IMR-90 (cell line): ENCODE data around the gene ANKRD9. TPM values are rescaled to one million over a fixed set of nuclear protein-coding genes. Genes with fewer than 3 reads are reported as not detected.

Experiments
- ATAC-seq: fragments of 200-7000 bp; cut with Tn5 transposase; 2 replicates; pipeline ENCODE4 v1.9.1; 2020; ENCODE audit warnings: low read depth, mild to moderate bottlenecking, moderate library complexity
- BruUV-seq: library from RNA; stranded (reverse); fragments of 400-500 nt; replicated peaks from 2 replicates; lab custom pipeline; 2021; lab: Mats Ljungman, UMichigan
- CTCF ChIA-PET: fragments of 300-600 bp; formaldehyde crosslinking; extraction: SDS; loops from one replicate; lab custom pipeline; 2021; ENCODE audit warnings: antibody characterized with exemption; lab: Yijun Ruan, JAX
- POLR2A ChIA-PET: fragments of 300-600 bp; sonication (Branson Sonifier 250); formaldehyde crosslinking; loops from one replicate; lab custom pipeline; 2022; ENCODE audit warnings: antibody characterized with exemption; ENCODE audit not compliant: unreplicated experiment; lab: Charles Lee
- DNase-seq: peaks from one replicate; pipeline ENCODE4 v3.0.0; 2013
- H2AFZ ChIP-seq: replicated peaks from 2 replicates; pipeline ENCODE3; 2013; ENCODE audit warnings: low read length, mild to moderate bottlenecking; ENCODE audit not compliant: poor library complexity
- H2AK5ac ChIP-seq: 2 replicates; pipeline ENCODE4 v1.6.1; 2013; ENCODE audit warnings: low read depth, low read length, inconsistent platforms
- H2AK9ac ChIP-seq: replicated peaks from 2 replicates; pipeline ENCODE3; 2013; ENCODE audit warnings: mild to moderate bottlenecking, low read depth, low read length, moderate library complexity; ENCODE audit not compliant: poor library complexity
- H2BK120ac ChIP-seq: 2 replicates; pipeline ENCODE4 v1.6.1; 2013; ENCODE audit warnings: low read depth, low read length, inconsistent platforms
- H2BK15ac ChIP-seq: 3 replicates; pipeline ENCODE4 v1.6.1; 2013; ENCODE audit warnings: low read depth, low read length, inconsistent platforms
- H2BK20ac ChIP-seq: 2 replicates; pipeline ENCODE4 v1.6.1; 2013; ENCODE audit warnings: low read depth, mild to moderate bottlenecking, inconsistent platforms, low read length, moderate library complexity
- H2BK5ac ChIP-seq: 2 replicates; pipeline ENCODE4 v1.6.1; 2013; ENCODE audit warnings: mild to moderate bottlenecking, low read depth, low read length, inconsistent platforms; ENCODE audit not compliant: poor library complexity, severe bottlenecking
- H3K14ac ChIP-seq: replicated peaks from 2 replicates; pipeline ENCODE4 v1.6.1; 2013; ENCODE audit warnings: low read depth, low read length, inconsistent platforms
- H3K18ac ChIP-seq: 2 replicates; pipeline ENCODE4 v1.6.1; 2013; ENCODE audit warnings: low read depth, low read length, control low read depth
- H3K23ac ChIP-seq: 2 replicates; pipeline ENCODE4 v1.6.1; 2013; ENCODE audit warnings: low read depth, low read length, inconsistent platforms
- H3K27ac ChIP-seq: 2 replicates; pipeline ENCODE4 v1.5.1; 2013; ENCODE audit warnings: mild to moderate bottlenecking, control low read depth, low read length; ENCODE audit not compliant: insufficient read depth
- H3K27me3 ChIP-seq: 2 replicates; pipeline ENCODE4 v1.6.1; 2013; ENCODE audit warnings: low read length; ENCODE audit not compliant: control insufficient read depth, insufficient read depth
- H3K36me3 ChIP-seq: 2 replicates; pipeline ENCODE4 v1.6.1; 2013; ENCODE audit warnings: low read length, mixed read lengths; ENCODE audit not compliant: control insufficient read depth, insufficient read depth
- H3K4ac ChIP-seq: 2 replicates; pipeline ENCODE4 v1.6.1; 2013; ENCODE audit warnings: low read depth, low read length, inconsistent platforms
- H3K4me1 ChIP-seq: 2 replicates; pipeline ENCODE4 v1.6.1; 2013; ENCODE audit warnings: low read length, mixed read lengths; ENCODE audit not compliant: control insufficient read depth, insufficient read depth
- H3K4me2 ChIP-seq: 2 replicates; pipeline ENCODE4 v1.6.1; 2013; ENCODE audit warnings: low read depth, mild to moderate bottlenecking, control low read depth, low read length, moderate library complexity
- H3K4me3 ChIP-seq: 2 replicates; pipeline ENCODE4 v1.5.1; 2013; ENCODE audit warnings: low read depth, mild to moderate bottlenecking, control low read depth, low read length, moderate library complexity; ENCODE audit not compliant: insufficient read depth
- H3K56ac ChIP-seq: 2 replicates; pipeline ENCODE4 v1.6.1; 2013; ENCODE audit warnings: low read length, inconsistent platforms; ENCODE audit not compliant: insufficient read depth; ENCODE audit errors: extremely low read depth
- H3K79me1 ChIP-seq, 2 experiments: 2 replicates each; pipeline ENCODE4 v1.6.1; 2013; ENCODE audit warnings: low read length in 2 of 2, inconsistent platforms in 1 of 2, low read depth in 1 of 2
- H3K9ac ChIP-seq: 2 replicates; pipeline ENCODE4 v1.6.1; 2013; ENCODE audit warnings: low read depth, low read length, control low read depth
- H3K9me1 ChIP-seq: 2 replicates; pipeline ENCODE4 v1.6.1; 2013; ENCODE audit warnings: low read length, inconsistent platforms; ENCODE audit not compliant: insufficient read depth
- H3K9me3 ChIP-seq: 2 replicates; pipeline ENCODE4 v1.6.1; 2013; ENCODE audit warnings: low read length; ENCODE audit not compliant: control insufficient read depth, insufficient read depth
- H4K20me1 ChIP-seq: 2 replicates; pipeline ENCODE4 v1.6.1; 2013; ENCODE audit warnings: low read length, inconsistent platforms; ENCODE audit not compliant: insufficient read depth
- H4K5ac ChIP-seq: 2 replicates; pipeline ENCODE4 v1.6.1; 2013; ENCODE audit warnings: mild to moderate bottlenecking, low read depth, low read length, control low read depth
- H4K8ac ChIP-seq, 2 experiments: 2 replicates each; pipeline ENCODE4 v1.6.1; 2013; ENCODE audit warnings: low read depth in 2 of 2, low read length in 2 of 2, control low read depth in 1 of 2, inconsistent platforms in 1 of 2
- H4K91ac ChIP-seq: 2 replicates; pipeline ENCODE4 v1.6.1; 2013; ENCODE audit warnings: low read depth, low read length, inconsistent platforms; ENCODE audit not compliant: insufficient read depth
- CHD1 ChIP-seq: IDR thresholded peaks from 2 replicates; pipeline ENCODE4 v1.6.1; 2012; ENCODE audit warnings: low read depth, low read length, improper control_type of control experiment
- ELK1 ChIP-seq: fragments of 150-350 bp; IDR thresholded peaks from 2 replicates; pipeline ENCODE4 v1.6.1; 2016; ENCODE audit warnings: low read depth, mild to moderate bottlenecking, low read length, moderate library complexity, borderline replicate concordance
- FOS ChIP-seq: fragments of 150-350 bp; IDR thresholded peaks from 2 replicates; pipeline ENCODE4 v1.6.1; 2016; ENCODE audit warnings: low read depth, low read length
- MAZ ChIP-seq: IDR thresholded peaks from 2 replicates; pipeline ENCODE4 v1.6.1; 2012; ENCODE audit warnings: low read depth, mild to moderate bottlenecking, low read length, improper control_type of control experiment, moderate library complexity, borderline replicate concordance
- NFE2L2 ChIP-seq: fragments of 150-350 bp; IDR thresholded peaks from 2 replicates; pipeline ENCODE4 v1.6.1; 2016; ENCODE audit warnings: low read depth, mild to moderate bottlenecking, low read length
- SMC3 ChIP-seq: fragments of 150-350 bp; IDR thresholded peaks from 2 replicates; pipeline ENCODE4 v1.6.1; 2016; ENCODE audit warnings: low read depth, mild to moderate bottlenecking, antibody characterized with exemption, low read length, moderate library complexity
- WGBS, 2 experiments: methylation state at CpG; one replicate each; pipeline versions ENCODE4 v1.1.5 to v1.1.7; 2013; ENCODE audit warnings: missing lambda C conversion rate in 2 of 2; ENCODE audit not compliant: insufficient read length in 1 of 2; ENCODE audit errors: extremely low coverage in 2 of 2; 5-methylcytosine and 5-hydroxymethylcytosine counted together
- dilution Hi-C: fragments of 300-500 bp; cut with HindIII; formaldehyde crosslinking; loops from one replicate; pipeline ENCODE4 v1.14.3; 2018; ENCODE audit warnings: low sequenced_read_pairs; ENCODE audit not compliant: unreplicated experiment
- in situ Hi-C: fragments of 300-500 bp; cut with MboI; formaldehyde crosslinking; loops from 3 replicates; pipeline ENCODE4 v1.14.3; 2019; ENCODE audit warnings: low sequenced_read_pairs, inconsistent platforms, mixed read lengths
- intact Hi-C: fragments of 100-400 bp; cut with micrococcal nuclease; formaldehyde crosslinking; loops from 2 replicates; pipeline ENCODE4 v1.10.0; 2022
- polyA plus RNA-seq, 3 experiments: library from polyadenylated mRNA; depleted of rRNA; stranded (reverse); fragments of >200 nt; gene quantifications; 2 replicates each; pipeline ENCODE4 v1.2.3, GENCODE V29; 2012; ENCODE audit warnings: low replicate concordance in 1 of 3
- total RNA-seq: library from RNA; depleted of rRNA; stranded (reverse); fragments of >200 nt; gene quantifications from 2 replicates; pipeline ENCODE4 v1.2.3, GENCODE V29; 2012

ANKRD9 gene
- total and polyA plus RNA-seq, 2 of the 4 experiments (the other 2 are of a cell fraction): 3.9 to 15.7 TPM

- Histone ChIP-seq H2BK20ac (no peak overlapping the region), H3K79me1 (peaks cover 0 to 8% of the 10 kb centered on the region in 2 experiments; a peak in 1 of 4 replicates), H2BK120ac (no peak overlapping the region), H3K4me1 (peaks cover 2% of the 10 kb centered on the region; the same call in 1 of the 2 replicates), H4K20me1 (peaks cover 3% of the 10 kb centered on the region), H4K8ac (no peak overlapping the region), H3K9me3 (no peaks in the 10 kb centered on the region), H3K14ac (no peak overlapping the region), H3K18ac (no peak overlapping the region), H2BK15ac (no peak overlapping the region), H4K91ac (no peak overlapping the region), H3K9me1 (no peaks in the 10 kb centered on the region), H3K9ac (no peak overlapping the region), H3K36me3 (peaks cover 1% of the 10 kb centered on the region; the same call in 1 of the 2 replicates), H2AK9ac (no peak overlapping the region), H2AFZ (no peak overlapping the region), H3K4ac (no peak overlapping the region), H3K56ac (no peak overlapping the region), H2AK5ac (no peak overlapping the region), H3K23ac (no peak overlapping the region), H4K5ac (no peak overlapping the region), H3K4me3 (no peak overlapping the region), H3K27ac (no peak overlapping the region), H3K27me3 (no peaks in the 10 kb centered on the region), H2BK5ac (no peak overlapping the region), H3K4me2 (no peak overlapping the region)
- ChIA-PET CTCF (interaction anchor here (0.6 kb wide), 1 partner anchor 108 kb away, joined by 7 read pairs; no protein-coding TSS in a partner anchor), POLR2A (interaction anchor here (0.6 kb wide), 1 partner anchor 9 kb away, joined by 5 read pairs; no protein-coding TSS in a partner anchor)
- TF ChIP-seq NFE2L2 (no peak), SMC3 (no peak), MAZ (no peak), CHD1 (no peak), FOS (no peak), ELK1 (no peak)
- in situ Hi-C loops: no loop called here
- DNase-seq: no peak
- WGBS, 2 experiments: 96% methylated on average over 4 of the region's 11 CpGs; no CpG with 5 or more reads in 1 of the 2 experiments
- no TSS peak for BruUV-seq
- dilution Hi-C loops: no loop called here
- intact Hi-C loops: no loop called here
- ATAC-seq: no peak
Observed at GRCh38 chr14:102485693-102486512, 23.7 kb downstream of the ANKRD9 start.
